OCI-LY3 (cell line): ENCODE results near the gene TMEM8B.

Source experiments
- H2AFZ ChIP-seq: fragments of 200-600, 300-600 bp; shearing (Covaris generic); 2 replicates; pipeline ENCODE4 v1.6.0; 2014; ENCODE audit warnings: antibody characterized with exemption, low read depth, low read length
- H3K27ac ChIP-seq: fragments of 200-600, 300-600 bp; sonication (generic); 2 replicates; pipeline ENCODE4 v1.5.1; 2014; ENCODE audit warnings: mild to moderate bottlenecking, low read length, moderate library complexity, mixed read lengths
- H3K27me3 ChIP-seq: fragments of 200-600, 300-600 bp; sonication (generic); 2 replicates; pipeline ENCODE4 v1.6.1; 2014; ENCODE audit warnings: low read depth, low read length, mixed read lengths
- H3K36me3 ChIP-seq: fragments of 200-600, 300-600 bp; sonication (generic); replicated peaks from 2 replicates; pipeline ENCODE3; 2014; ENCODE audit warnings: low read depth, low read length, mixed read lengths
- H3K4me1 ChIP-seq: fragments of 300-600, 200-600 bp; sonication (generic); 2 replicates; pipeline ENCODE4 v1.6.1; 2014; ENCODE audit warnings: low read length, mixed read lengths
- H3K4me2 ChIP-seq: fragments of 200-600, 300-600 bp; sonication (generic); 2 replicates; pipeline ENCODE4 v1.6.1; 2014; ENCODE audit warnings: low read length, mixed read lengths
- H3K4me3 ChIP-seq: fragments of 300-600, 200-600 bp; sonication (generic); 2 replicates; pipeline ENCODE4 v1.5.1; 2014; ENCODE audit warnings: antibody characterized with exemption, mild to moderate bottlenecking, low read length, moderate library complexity
- H3K79me2 ChIP-seq: fragments of 300-600, 200-600 bp; shearing (Covaris generic); 2 replicates; pipeline ENCODE4 v1.6.1; 2014; ENCODE audit warnings: mild to moderate bottlenecking, low read length, mixed read lengths
- H3K9ac ChIP-seq: fragments of 300-600, 200-600 bp; shearing (Covaris generic); 2 replicates; pipeline ENCODE4 v1.6.0; 2014; ENCODE audit warnings: mild to moderate bottlenecking, low read length, moderate library complexity
- H3K9me3 ChIP-seq: fragments of 200-600, 300-600 bp; shearing (Covaris generic); 2 replicates; pipeline ENCODE4 v1.6.1; 2014; ENCODE audit warnings: low read length, mixed read lengths; ENCODE audit not compliant: insufficient read depth
- H4K20me1 ChIP-seq: fragments of 200-600, 300-600 bp; sonication (generic); 2 replicates; pipeline ENCODE4 v1.6.1; 2016; ENCODE audit warnings: low read length, mixed read lengths; ENCODE audit not compliant: insufficient read depth
- CTCF ChIP-seq: fragments of 200-600, 300-600 bp; sonication (generic); IDR thresholded peaks from 2 replicates; pipeline ENCODE4 v1.5.1; 2014; ENCODE audit warnings: antibody characterized with exemption, low read length, low read depth
- EZH2phosphoT487 ChIP-seq: fragments of 200-600 bp; shearing (Covaris generic); IDR thresholded peaks from 2 replicates; pipeline ENCODE4 v1.6.1; 2018; ENCODE audit warnings: antibody characterized with exemption, mixed run types, low read depth

TMEM8B gene

GRCh38 chr9:35842020-35842745, 13.2 kb downstream of the TMEM8B start:
- H3K9me3 ChIP-seq: no peaks in the 10 kb centered on the region
- no peaks in the 10 kb centered on the region for H3K79me2 ChIP-seq
- peaks cover 26% of the 10 kb centered on the region for H3K36me3 ChIP-seq
- peak overlapping the region; percentile 5; the same call in 1 of the 2 replicates for H3K4me3 ChIP-seq
- no peaks in the 10 kb centered on the region for H3K27me3 ChIP-seq
- no peak overlapping the region for H2AFZ ChIP-seq
- H3K4me2 ChIP-seq: peak overlapping the region; percentile 46
- peak overlapping the region; percentile 17; the same call in 1 of the 2 replicates for H3K9ac ChIP-seq
- TF ChIP-seq EZH2phosphoT487: no peak
- TF ChIP-seq CTCF: no peak
- H3K27ac ChIP-seq: no peak overlapping the region; the same call in 1 of the 2 replicates
- no peaks in the 10 kb centered on the region for H4K20me1 ChIP-seq
- peaks cover 42% of the 10 kb centered on the region for H3K4me1 ChIP-seq

DNA sequence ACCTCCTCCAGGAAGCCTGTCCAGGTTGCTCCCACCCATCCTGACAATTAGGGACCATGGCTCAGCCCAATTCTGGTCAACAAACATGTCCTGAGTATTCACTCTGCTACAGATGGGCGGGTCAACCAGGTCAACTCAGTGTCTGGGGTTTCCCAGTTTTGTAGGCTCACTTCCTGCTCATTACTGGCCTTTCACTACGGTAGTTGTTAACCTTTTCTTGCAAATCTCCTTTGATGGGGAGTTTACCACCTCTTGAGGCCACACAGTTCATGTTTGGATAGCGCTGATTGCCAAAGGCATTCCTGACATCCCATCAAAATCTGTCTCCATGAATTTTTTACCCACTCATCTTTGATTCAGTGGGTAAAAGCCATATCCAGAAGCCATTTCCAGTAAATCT, 13.8 kb downstream of the TMEM8B start:
- H3K4me3 ChIP-seq: peak overlapping the region; percentile 5; the same call in 1 of the 2 replicates
- no peak overlapping the region for H2AFZ ChIP-seq
- peak overlapping the region; percentile 17; the same call in 1 of the 2 replicates for H3K9ac ChIP-seq
- peaks cover 49% of the 10 kb centered on the region for H3K4me1 ChIP-seq
- no peaks in the 10 kb centered on the region for H3K27me3 ChIP-seq
- H3K36me3 ChIP-seq: peaks cover 29% of the 10 kb centered on the region
- no peak overlapping the region; the same call in 1 of the 2 replicates for H3K27ac ChIP-seq
- H3K79me2 ChIP-seq: no peaks in the 10 kb centered on the region
- H3K9me3 ChIP-seq: no peaks in the 10 kb centered on the region
- H4K20me1 ChIP-seq: no peaks in the 10 kb centered on the region
- TF ChIP-seq EZH2phosphoT487 (no peak), CTCF (no peak)
- peak overlapping the region; percentile 46 for H3K4me2 ChIP-seq

- Histone ChIP-seq H3K36me3 (peaks cover 24% of the 10 kb centered on the region), H3K27ac (no peak overlapping the region), H3K27me3 (no peaks in the 10 kb centered on the region), H3K9ac (no peak overlapping the region), H4K20me1 (no peaks in the 10 kb centered on the region), H2AFZ (no peak overlapping the region), H3K4me2 (peak overlapping the region; percentile 49), H3K79me2 (no peaks in the 10 kb centered on the region), H3K4me3 (no peak overlapping the region), H3K9me3 (no peaks in the 10 kb centered on the region), H3K4me1 (peaks cover 55% of the 10 kb centered on the region)
- no peak for TF ChIP-seq CTCF
These were observed 15.7 kb downstream of the TMEM8B start for GRCh38 chr9:35844628-35845270.
